Left lung (tissue), 10 donors: Measurements from ENCODE around the gene SYNGR1. TPM values are rescaled to one million over a fixed set of nuclear protein-coding genes. Genes with fewer than 3 reads are reported as not detected.

Experiments used
- ATAC-seq: fragments of 200-7000 bp; cut with Tn5 transposase; one replicate; pipeline ENCODE4 v1.9.1; 2020; ENCODE audit warnings: moderate library complexity
- DNase-seq, 4 donors: peaks; one replicate each; pipeline ENCODE4 v3.0.0-alpha.2; 2013 to 2020
- H3K27ac ChIP-seq, 2 donors: fragments of 200-600 bp; sonication (generic) in 1 of 2; one replicate each; pipeline versions ENCODE4 v1.5.0 to v1.8.0; 2020 to 2021
- H3K27me3 ChIP-seq, 2 donors: fragments of 200-600 bp; sonication (generic) in 1 of 2; one replicate each; pipeline versions ENCODE4 v1.5.0 to v1.8.0; 2020 to 2021
- H3K36me3 ChIP-seq, 2 donors: fragments of 200-600 bp; sonication (generic) in 1 of 2; one replicate each; pipeline versions ENCODE4 v1.5.0 to v1.8.0; 2020 to 2021
- H3K4me1 ChIP-seq, 2 donors: fragments of 200-600 bp; one replicate each; pipeline ENCODE4 v1.8.0; 2021
- H3K4me3 ChIP-seq, 2 donors: fragments of 200-600 bp; sonication (generic) in 1 of 2; one replicate each; pipeline versions ENCODE4 v1.5.0 to v1.8.0; 2020 to 2021; ENCODE audit warnings: mild to moderate bottlenecking in 1 of 2
- H3K9me3 ChIP-seq, 2 donors: fragments of 200-600 bp; sonication (generic) in 1 of 2; one replicate each; pipeline versions ENCODE4 v1.5.0 to v1.8.0; 2020 to 2021
- CTCF ChIP-seq, 2 donors: fragments of 200-600 bp; sonication (generic) in 1 of 2; IDR thresholded peaks; one replicate each; pipeline versions ENCODE4 v1.5.0 to v1.8.0; 2021; ENCODE audit warnings: antibody characterized with exemption in 2 of 2
- intact Hi-C, 2 donors: fragments of 100-400 bp; cut with DNase I; formaldehyde crosslinking; loops; one replicate each; pipeline versions ENCODE4 v1.11.2 to v1.14.2; 2022
- polyA plus RNA-seq, 6 donors: library from polyadenylated mRNA; unstranded; fragments of 120-200 nt; gene quantifications; one replicate each; pipeline ENCODE4 v1.2.1, GENCODE V29; 2013; ENCODE audit not compliant: insufficient read length in 6 of 6
- total RNA-seq, 2 donors: library from RNA; stranded (reverse); fragmentation: NEBNext Ultra II Directional; extraction: Animal tissue kit (Norgen Biotek cat#: 25700); gene quantifications; one replicate each; pipeline ENCODE4 v1.2.1, GENCODE V29; 2021
- donor health status: DM: no; HTN: yes; CAD: no.
- donor health status: DM: no; HTN: no; CAD: no.

SYNGR1 gene
- total and polyA plus RNA-seq, 8 donors: 5.5 to 32.0 (median 26.5) TPM

DNA sequence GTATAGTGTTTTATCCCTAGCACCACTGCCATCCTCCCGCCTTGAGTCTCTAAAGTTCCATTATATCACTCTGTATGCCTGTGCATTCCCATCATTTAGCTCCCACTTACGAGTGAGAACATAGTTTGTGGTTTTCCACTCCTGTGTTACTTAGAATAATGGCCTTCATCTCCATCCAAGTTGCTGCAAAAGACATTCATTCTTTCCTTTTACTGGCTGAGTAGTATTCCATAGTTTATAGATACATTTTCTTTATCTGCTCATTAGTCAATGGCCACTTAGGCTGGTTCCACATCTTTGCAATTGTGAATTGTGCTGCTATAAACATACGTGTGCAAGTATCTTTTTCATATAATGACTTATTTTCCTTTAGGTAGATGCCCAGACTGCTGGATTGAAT is 74.2 kb downstream of the SYNGR1 start:
- Histone ChIP-seq H3K4me3 (no peak overlapping the region), H3K4me1 (no peaks in the 10 kb centered on the region), H3K27me3 (no peaks in the 10 kb centered on the region), H3K27ac (no peak overlapping the region), H3K9me3 (no peaks in the 10 kb centered on the region), H3K36me3 (peaks cover 0 to 93% of the 10 kb centered on the region in 2 donors)
- no peak for ATAC-seq
- no peak for TF ChIP-seq CTCF (IDR thresholded peaks at IDR 0.05)
- intact Hi-C loops: no loop called here
- no peak for DNase-seq

DNA sequence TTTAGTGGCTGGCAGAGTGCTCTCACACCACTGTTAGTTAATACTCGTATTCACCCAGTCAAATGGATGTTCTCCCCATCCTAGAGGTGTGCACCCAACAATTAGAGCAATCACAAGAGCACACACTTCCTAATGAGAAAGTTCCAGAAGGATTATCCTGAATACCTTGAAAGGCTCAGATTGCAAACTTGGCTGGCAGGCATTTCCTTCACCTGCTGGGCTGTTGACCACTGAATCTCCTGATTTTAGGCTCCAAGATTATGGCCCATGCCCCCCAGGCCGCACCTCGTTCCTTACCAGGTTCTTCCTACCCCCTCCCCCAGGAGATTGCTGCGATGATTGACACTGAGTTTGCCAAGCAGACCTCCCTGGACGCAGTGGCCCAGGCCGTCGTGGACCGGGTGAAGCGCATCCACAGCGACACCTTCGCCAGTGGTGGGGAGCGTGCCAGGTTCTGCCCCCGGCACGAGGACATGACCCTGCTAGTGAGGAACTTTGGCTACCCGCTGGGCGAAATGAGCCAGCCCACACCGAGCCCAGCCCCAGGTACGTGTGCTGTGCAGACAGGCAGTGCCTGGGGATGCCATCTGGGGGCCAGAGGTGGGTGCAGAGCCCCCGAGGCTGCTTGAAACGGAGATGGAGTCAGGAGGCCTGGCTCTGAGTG is 76.7 kb downstream of the SYNGR1 start:
- Histone ChIP-seq H3K4me3 (no peak overlapping the region), H3K9me3 (no peaks in the 10 kb centered on the region), H3K27me3 (no peaks in the 10 kb centered on the region), H3K27ac (no peak overlapping the region), H3K36me3 (peaks cover 0 to 97% of the 10 kb centered on the region in 2 donors), H3K4me1 (peaks cover 0 to 5% of the 10 kb centered on the region in 2 donors)
- intact Hi-C loops: no loop called here
- TF ChIP-seq CTCF (IDR thresholded peaks at IDR 0.05): no peak
- no peak for ATAC-seq
- DNase-seq: peak in 1 of 4 donors; percentile 58

GRCh38 chr22:39427751-39428596 is 78.2 kb downstream of the SYNGR1 start:
- no peaks in the 10 kb centered on the region for H3K27me3 ChIP-seq
- H3K36me3 ChIP-seq: peaks cover 0 to 97% of the 10 kb centered on the region in 2 donors
- no peak overlapping the region for H3K4me3 ChIP-seq
- H3K4me1 ChIP-seq: peaks cover 0 to 13% of the 10 kb centered on the region in 2 donors
- TF ChIP-seq CTCF (IDR thresholded peaks at IDR 0.05): no peak
- H3K9me3 ChIP-seq: no peaks in the 10 kb centered on the region
- H3K27ac ChIP-seq: no peak overlapping the region
- ATAC-seq (no peak), DNase-seq (peak in 1 of 4 donors; percentile 46)
- intact Hi-C loops: no loop called here

GRCh38 chr22:39428597-39429071 is 78.8 kb downstream of the SYNGR1 start:
- no peak for ATAC-seq
- no peak for TF ChIP-seq CTCF (IDR thresholded peaks at IDR 0.05)
- intact Hi-C loops: no loop called here

GRCh38 chr22:39429186-39429585 is 79.4 kb downstream of the SYNGR1 start:
- H3K27ac ChIP-seq: no peak overlapping the region
- no peaks in the 10 kb centered on the region for H3K9me3 ChIP-seq
- no peak for TF ChIP-seq CTCF (IDR thresholded peaks at IDR 0.05)
- H3K4me1 ChIP-seq: peaks cover 0 to 13% of the 10 kb centered on the region in 2 donors
- H3K27me3 ChIP-seq: no peaks in the 10 kb centered on the region
- ATAC-seq (no peak), DNase-seq (no peak)
- peaks cover 0 to 92% of the 10 kb centered on the region in 2 donors for H3K36me3 ChIP-seq
- H3K4me3 ChIP-seq: no peak overlapping the region
- intact Hi-C loops: no loop called here

More at GRCh38 chr22:39428597-39429071, 78.8 kb downstream of the SYNGR1 start:
- DNase-seq: peak in 2 of 4 donors; percentile 26 to 38
- Histone ChIP-seq H3K27ac (no peak overlapping the region), H3K4me1 (peaks cover 0 to 13% of the 10 kb centered on the region in 2 donors), H3K27me3 (no peaks in the 10 kb centered on the region), H3K9me3 (no peaks in the 10 kb centered on the region), H3K36me3 (peaks cover 0 to 97% of the 10 kb centered on the region in 2 donors), H3K4me3 (no peak overlapping the region)
